ENCODE measurements around the gene DAD1.
"Not testable (repeated sequence)": the region's sequence is repeated elsewhere in the genome, so short reads cannot be mapped to it uniquely, and the experiment has no call there.

Gene DAD1

GRCh38 chr14:22566845-22567244, 22.2 kb downstream of the DAD1 start:
- no peak for DNase-seq

DNA sequence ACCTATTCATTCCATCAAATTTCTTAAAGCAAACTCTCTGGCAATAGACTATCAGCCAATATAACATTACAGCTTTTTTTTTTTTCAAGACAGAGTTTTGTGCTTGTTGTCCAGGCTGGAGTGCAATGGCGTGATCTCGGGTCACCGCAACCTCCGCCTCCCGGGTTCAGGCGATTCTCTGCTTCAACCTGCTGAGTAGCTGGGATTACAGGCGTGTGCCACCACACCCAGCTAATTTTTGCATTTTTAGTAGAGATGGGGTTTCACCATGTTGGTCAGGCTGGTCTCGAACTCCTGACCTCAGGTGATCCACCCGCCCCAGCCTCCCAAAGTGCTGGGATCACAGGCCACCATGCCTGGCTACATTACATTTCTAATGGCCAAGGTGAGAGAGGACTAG, 22.8 kb downstream of the DAD1 start:
- not testable (repeated sequence) for DNase-seq

DNA sequence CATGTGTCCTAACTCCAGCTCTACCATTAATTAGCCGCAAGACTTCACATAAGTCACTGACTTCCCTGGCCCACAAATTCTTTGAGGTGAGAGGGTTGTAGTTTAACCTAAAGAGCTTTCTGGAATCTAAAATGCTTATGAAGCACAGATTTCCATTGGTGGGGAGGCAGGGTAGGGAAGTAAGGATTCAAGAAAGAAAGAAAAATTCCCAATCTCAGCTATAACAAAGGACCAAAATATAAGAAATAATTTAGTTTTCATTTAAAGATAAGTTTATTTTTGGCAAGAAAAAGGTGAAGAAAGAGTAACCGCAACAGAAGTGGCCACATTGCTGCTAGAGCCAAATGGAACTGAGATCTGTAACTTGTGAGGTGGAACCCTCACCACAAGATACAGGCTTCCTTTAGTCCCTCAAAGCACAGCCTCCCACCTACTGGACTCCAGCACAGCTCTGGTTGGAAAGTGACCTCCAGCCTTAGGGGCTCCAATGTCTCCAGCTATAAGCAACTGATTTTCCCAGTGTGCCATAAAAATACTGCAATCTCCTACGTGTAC, 23.6 kb downstream of the DAD1 start:
- DNase-seq: no peak

GRCh38 chr14:22564463-22564862, 24.6 kb downstream of the DAD1 start:
- DNase-seq: no peak

DNA sequence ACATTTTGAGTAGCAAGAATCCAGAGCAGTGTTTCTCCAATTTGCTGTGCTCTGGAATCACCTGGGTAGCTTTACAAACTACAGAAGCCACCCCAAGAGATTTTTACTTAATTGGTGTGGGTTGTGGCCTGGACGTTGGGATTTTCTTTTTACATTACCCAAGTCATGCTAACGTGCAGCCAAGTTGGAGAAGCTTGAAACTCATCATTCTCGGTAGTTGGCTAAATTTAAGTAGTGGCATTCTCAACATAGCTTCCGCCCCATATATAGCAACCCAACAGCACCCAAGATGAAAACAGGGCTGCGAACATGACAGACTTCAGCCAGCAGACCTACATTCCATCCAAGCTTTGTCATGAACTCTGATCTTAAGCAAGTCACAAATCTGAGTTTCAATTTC, 25.0 kb downstream of the DAD1 start:
- DNase-seq: no peak

DNA sequence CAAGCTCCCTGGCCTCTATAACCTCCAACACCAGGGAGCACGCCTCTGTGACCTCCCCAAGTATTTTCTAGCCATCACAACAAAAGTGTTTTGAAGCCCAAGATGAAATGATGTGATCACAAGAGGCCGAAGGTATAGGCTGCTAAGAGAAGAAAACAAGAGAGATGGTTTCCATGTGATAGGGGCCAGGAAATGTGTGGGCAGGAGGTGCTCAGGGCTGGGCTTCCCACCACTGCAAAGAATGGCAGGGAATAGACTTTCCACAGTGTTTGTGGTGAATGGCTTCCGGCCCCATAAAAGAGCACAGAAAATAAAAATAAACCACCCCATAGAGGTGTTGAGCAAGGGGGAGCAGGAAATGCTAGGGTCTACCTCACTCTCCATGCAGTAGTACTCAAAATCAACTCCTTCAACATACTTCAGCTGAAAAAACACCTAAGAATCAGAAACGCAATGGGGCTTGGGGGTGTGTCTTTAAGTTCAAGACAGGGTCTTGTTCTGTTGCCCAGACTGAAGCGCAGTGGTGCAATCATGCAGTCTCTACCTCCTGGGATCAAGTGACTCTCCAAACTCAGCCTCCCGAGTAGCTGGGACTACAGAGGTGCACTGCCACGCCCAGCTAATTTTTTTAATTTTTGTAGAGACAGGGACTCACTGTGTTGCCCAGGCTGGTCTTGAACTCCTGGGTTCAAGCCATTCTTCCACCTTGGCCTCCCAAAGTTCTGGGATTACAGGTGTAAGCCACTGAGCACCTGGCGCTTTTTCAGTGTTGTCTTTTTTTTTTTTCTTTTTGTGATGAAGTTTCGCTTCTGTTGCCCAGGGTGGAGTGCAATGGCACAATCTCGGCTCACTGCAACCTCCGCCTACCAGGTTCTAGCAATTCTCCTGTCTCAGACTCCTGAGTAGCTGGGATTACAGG, 27.1 kb downstream of the DAD1 start:
- no peak for DNase-seq

DNA sequence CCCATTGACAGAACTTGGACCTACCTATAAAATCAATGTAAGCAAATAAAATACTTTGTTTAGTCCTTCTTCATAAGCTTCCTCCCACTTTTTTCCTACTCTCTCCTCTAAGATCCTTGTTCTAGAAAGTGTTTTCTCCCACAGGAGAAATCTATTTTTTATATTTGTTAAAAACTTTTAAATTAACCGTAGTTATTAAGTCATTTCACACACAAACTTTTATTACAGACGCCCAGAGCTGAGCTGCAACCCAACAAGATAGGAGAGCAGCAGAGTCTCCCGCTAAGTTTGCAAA, 27.7 kb downstream of the DAD1 start:
- no peak for DNase-seq

DNA sequence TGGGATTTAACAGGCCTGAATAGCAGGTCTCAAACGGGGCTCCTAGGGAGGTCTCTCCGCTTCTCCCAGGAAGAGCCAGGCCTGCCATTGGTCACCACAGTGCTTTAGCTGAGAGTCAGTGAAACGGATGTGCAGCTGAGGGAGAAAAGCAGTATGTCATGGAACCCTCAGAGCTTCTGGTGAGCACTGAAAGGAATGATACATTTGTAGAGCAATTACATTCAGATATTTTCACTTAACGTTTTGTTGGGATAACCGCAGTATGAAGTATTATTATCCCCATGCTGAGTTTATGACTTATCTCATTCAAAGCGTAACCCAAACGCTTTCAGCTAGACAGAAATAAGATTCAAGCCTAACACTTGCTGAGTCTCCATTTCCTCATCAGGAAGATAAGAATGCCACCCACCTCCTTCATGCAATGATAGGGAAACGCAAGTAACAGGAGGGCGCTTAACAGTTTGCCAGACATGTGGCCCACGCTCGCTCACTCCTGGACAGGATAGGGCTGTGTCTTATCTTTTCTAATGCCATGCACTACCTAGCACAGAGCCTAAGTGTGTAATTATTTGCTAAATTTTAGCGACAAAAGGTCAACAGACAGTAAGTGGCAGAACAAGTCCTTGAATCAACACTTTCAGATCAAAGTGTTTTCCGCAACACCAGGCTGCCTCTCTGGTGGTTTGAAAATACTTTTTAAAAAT, 28.2 kb downstream of the DAD1 start:
- no peak for DNase-seq

DNA sequence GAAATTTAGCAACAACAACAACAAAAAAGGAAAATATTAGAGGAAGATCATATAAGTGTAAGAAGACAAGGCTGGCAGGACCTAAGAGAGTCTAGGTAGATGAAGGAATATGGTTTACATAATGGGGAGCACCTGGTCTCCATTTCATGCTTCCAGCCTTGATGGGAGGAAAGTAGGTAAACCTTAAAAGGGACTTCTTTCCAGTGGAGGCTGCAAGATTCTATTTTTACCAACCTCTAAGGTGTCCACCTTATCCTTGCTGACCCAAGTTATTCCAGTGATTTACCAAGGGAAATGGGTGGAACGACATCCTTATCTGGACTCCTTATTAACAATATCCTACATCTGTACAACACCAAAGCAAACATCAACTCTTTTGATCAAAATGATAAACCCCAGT, 30.0 kb downstream of the DAD1 start:
- no peak for DNase-seq

- DNase-seq: no peak
These were observed 30.7 kb downstream of the DAD1 start for GRCh38 chr14:22558221-22558913.

- DNase-seq: no peak
These were observed 31.2 kb downstream of the DAD1 start for GRCh38 chr14:22557846-22558220.

GRCh38 chr14:22556990-22557623, 31.9 kb downstream of the DAD1 start:
- peak; percentile 70 to 82 for DNase-seq

DNA sequence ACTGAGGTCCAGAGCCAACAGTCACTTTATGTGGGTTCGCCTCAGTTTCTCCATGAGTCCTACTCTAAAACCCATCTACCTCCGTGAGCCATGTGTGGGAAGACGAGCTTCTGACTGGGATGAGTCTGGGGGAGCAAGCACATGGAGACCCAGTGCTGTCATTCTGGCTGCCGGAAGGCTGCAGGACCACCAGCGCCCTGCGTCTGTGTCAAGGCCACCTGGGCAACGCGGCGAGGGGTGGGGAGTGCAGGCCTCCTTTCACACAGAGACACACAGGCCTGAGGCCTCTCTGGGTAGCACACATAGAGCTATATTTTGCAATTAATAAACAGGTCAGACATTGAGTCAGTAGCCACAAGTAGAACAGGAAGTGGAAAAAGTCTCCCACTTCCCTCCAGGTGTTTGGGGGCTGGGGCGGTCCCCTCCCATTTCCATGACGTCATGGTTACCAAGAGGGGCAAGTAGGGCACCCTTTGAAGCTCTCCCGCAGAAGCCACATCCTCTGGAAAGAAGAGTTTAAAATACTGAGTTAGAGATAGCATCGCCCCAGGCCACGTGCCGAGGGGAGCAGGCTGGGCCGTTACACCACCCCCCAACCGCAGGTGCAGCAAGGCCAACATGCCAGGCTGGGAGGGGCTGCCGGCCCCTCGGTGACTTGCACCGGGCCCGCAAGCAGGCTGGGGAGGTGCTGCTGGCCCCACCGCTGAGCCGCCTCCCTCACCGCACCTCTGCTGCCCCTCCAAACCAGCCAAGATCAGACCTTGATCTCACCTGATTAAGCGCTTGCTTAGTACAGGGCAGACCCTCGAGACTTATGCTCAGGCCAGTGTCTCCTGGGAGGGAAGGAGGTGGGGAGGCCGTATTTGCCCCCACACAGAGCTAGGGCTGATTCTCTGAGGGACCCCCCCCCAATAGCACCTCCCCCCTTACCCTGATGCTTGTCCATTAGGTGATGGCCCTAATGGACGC, 32.7 kb downstream of the DAD1 start:
- no peak for DNase-seq

GRCh38 chr14:22555384-22556011, 33.5 kb downstream of the DAD1 start:
- DNase-seq: no peak

- DNase-seq: no peak
These were observed 34.3 kb downstream of the DAD1 start for GRCh38 chr14:22554498-22555383.

- not testable (repeated sequence) for DNase-seq
These were observed 35.0 kb downstream of the DAD1 start for GRCh38 chr14:22553861-22554497.

DNA sequence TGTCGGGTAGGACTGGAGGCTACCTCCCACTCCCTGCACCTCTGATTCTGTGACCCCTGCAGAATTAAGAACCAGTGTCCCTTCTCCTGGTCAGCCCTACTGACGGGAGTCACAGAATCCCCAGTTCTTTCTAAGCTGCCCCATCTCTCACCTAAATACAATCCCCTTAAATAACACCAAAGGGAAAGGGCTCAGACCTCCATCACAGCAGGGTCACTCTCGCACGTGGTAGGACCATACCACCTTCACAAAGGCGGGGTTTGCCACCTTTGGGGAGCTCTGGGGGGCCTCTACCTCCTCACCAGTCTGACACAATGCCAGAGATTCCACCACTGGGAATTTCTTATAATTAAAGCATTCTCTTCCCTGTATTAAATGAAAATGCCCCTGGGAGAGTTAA, 35.6 kb downstream of the DAD1 start:
- DNase-seq: no peak

DNA sequence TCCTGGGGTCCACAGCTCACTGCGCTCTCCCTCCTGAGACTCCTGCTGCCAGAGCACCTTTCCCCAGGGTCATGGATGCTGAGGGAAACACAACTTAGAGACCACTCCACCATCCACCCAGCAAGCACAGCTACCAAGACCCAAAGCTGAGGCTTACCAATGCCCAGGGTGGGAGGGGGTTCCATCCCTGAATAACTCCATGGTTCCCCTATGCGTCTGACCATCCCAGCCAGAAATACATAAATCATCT, 36.3 kb downstream of the DAD1 start:
- DNase-seq: no peak

DNA sequence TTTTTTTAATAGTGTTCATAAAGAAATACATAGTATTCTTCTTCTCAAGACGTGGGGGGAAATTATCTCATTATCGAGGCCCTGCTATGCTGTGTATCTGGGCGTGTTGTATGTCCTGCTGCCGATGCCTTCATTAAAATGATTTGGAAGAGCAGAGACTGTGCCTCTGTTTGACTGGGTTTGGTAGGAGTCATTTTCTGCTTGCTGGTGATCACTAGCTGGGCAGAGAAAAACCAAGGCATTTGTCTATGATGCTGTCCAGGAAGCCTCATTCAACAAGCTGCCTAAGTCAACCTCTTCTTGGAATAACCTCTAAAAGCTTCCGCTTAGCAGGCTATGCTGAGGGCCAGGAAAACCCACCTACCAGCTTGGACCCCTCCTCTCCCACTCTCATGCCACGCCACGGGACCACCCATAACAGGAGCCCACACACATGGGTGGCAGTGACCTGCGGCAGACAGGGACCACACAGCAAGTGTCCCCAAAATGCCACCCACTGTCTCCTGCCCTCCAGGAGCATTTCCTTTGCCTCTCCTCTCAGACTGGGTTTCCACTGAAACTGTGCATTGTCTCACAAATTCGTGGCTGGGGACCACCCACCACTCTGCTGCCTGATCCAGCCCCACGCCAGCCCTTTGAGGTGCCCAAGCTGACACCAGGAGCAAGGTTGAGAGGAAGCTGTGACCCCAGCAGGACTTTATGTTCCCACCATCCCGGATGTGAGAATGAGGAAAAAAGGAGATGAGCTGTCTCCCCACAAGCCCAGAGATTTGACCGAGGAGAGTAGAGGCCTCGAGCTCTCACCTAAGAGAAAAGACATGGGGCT, 36.8 kb downstream of the DAD1 start:
- no peak for DNase-seq

Data from SHP77 (cell line).